HL-60/S4 (cell line): ENCODE results near the gene KIF23.
"Not testable (repeated sequence)": the region's sequence is repeated elsewhere in the genome, so short reads cannot be mapped to it uniquely, and the experiment has no call there.

Experiments used
- in situ Hi-C: fragments of 300-500 bp; cut with MboI; formaldehyde crosslinking; loops from 2 replicates; pipeline ENCODE4 v1.14.3; 2022; ENCODE audit warnings: low sequenced_read_pairs

KIF23 gene

GRCh38 chr15:69434238-69434637 is 20.1 kb downstream of the KIF23 start:
- in situ Hi-C loops, result no loop called here

GRCh38 chr15:69434679-69435078 is 20.5 kb downstream of the KIF23 start:
- in situ Hi-C loops, result no loop called here

GRCh38 chr15:69435985-69436384 is 21.8 kb downstream of the KIF23 start:
- in situ Hi-C loops, result no loop called here

GRCh38 chr15:69436951-69437350 is 22.8 kb downstream of the KIF23 start:
- in situ Hi-C loops, result no loop called here

GRCh38 chr15:69439623-69440022 is 25.5 kb downstream of the KIF23 start:
- in situ Hi-C loops, result no loop called here

GRCh38 chr15:69443032-69443611 is 29.0 kb downstream of the KIF23 start:
- in situ Hi-C loops, result no loop called here

- in situ Hi-C loops, result no loop called here
These were observed 30.5 kb downstream of the KIF23 start for GRCh38 chr15:69444686-69445085.

- in situ Hi-C loops, result no loop called here
These were observed 32.8 kb downstream of the KIF23 start for GRCh38 chr15:69446953-69447352.

- in situ Hi-C loops, result not testable (repeated sequence)
These were observed 36.1 kb downstream of the KIF23 start for GRCh38 chr15:69450221-69450620.

GRCh38 chr15:69450968-69451695 is 37.0 kb downstream of the KIF23 start:
- in situ Hi-C loops, result no loop called here

GRCh38 chr15:69451951-69452691 is 38.0 kb downstream of the KIF23 start:
- in situ Hi-C loops, result no loop called here

- in situ Hi-C loops, result no loop called here
These were observed 38.8 kb downstream of the KIF23 start, which contains the start of gene RPLP1 for GRCh38 chr15:69452692-69453521. Gene RPLP1, plus strand, starts transcription at chr15:69452818. Its CDS starts 131 bp downstream, at chr15:69452949.

- in situ Hi-C loops, result no loop called here
These were observed 40.8 kb downstream of the KIF23 start for GRCh38 chr15:69454953-69455352.

GRCh38 chr15:69456208-69457166 is 42.3 kb downstream of the KIF23 start:
- in situ Hi-C loops, result no loop called here

GRCh38 chr15:69457304-69458280 is 43.4 kb downstream of the KIF23 start:
- in situ Hi-C loops, result no loop called here

GRCh38 chr15:69459066-69459465 is 44.9 kb downstream of the KIF23 start:
- in situ Hi-C loops, result no loop called here

- in situ Hi-C loops, result no loop called here
These were observed 46.3 kb downstream of the KIF23 start for GRCh38 chr15:69460481-69460880.

GRCh38 chr15:69462030-69462492 is 47.9 kb downstream of the KIF23 start:
- in situ Hi-C loops, result no loop called here
